Loucy (cell line): ENCODE data around the gene G2E3.

Experiments used
- H2AFZ ChIP-seq: fragments of 200-600 bp; sonication (generic); 2 replicates; pipeline ENCODE4 v1.6.0; 2016; ENCODE audit warnings: antibody characterized with exemption, mild to moderate bottlenecking, low read length, moderate library complexity
- H3F3A ChIP-seq: fragments of 200-600 bp; 2 replicates; pipeline ENCODE4 v1.6.0; 2016; ENCODE audit warnings: antibody characterized with exemption, low read depth, mild to moderate bottlenecking
- H3K27me3 ChIP-seq: fragments of 200-600 bp; sonication (generic); 2 replicates; pipeline ENCODE4 v1.6.1; 2014; ENCODE audit warnings: low read length, mild to moderate bottlenecking; ENCODE audit not compliant: insufficient read depth, poor library complexity, severe bottlenecking
- H3K36me3 ChIP-seq: fragments of 200-600 bp; sonication (generic); 2 replicates; pipeline ENCODE4 v1.6.1; 2016; ENCODE audit warnings: low read length; ENCODE audit not compliant: insufficient read depth
- H3K4me1 ChIP-seq: fragments of 200-600 bp; sonication (generic); 2 replicates; pipeline ENCODE4 v1.5.1; 2014; ENCODE audit warnings: low read length, mild to moderate bottlenecking; ENCODE audit not compliant: insufficient read depth, poor library complexity, severe bottlenecking
- H3K4me2 ChIP-seq: fragments of 200-600 bp; sonication (generic); 2 replicates; pipeline ENCODE4 v1.6.0; 2014; ENCODE audit warnings: antibody characterized with exemption, low read length, low read depth, mild to moderate bottlenecking; ENCODE audit not compliant: poor library complexity, severe bottlenecking
- H3K4me3 ChIP-seq: fragments of 200-600 bp; sonication (generic); 2 replicates; pipeline ENCODE4 v1.5.1; 2014; ENCODE audit warnings: low read length, mild to moderate bottlenecking, mixed read lengths; ENCODE audit not compliant: poor library complexity, severe bottlenecking
- H3K79me2 ChIP-seq: fragments of 200-600 bp; sonication (generic); 2 replicates; pipeline ENCODE4 v1.6.1; 2014; ENCODE audit warnings: low read length; ENCODE audit not compliant: insufficient read depth
- H3K9ac ChIP-seq: fragments of 200-600 bp; sonication (generic); 2 replicates; pipeline ENCODE4 v1.6.0; 2014; ENCODE audit warnings: mild to moderate bottlenecking, low read depth, low read length, moderate library complexity; ENCODE audit not compliant: poor library complexity, severe bottlenecking
- H3K9me2 ChIP-seq: fragments of 200-600 bp; sonication (generic); replicated peaks from 2 replicates; pipeline ENCODE4 v1.6.1; 2016; ENCODE audit warnings: low read depth, low read length, mixed read lengths
- H3K9me3 ChIP-seq: fragments of 200-600 bp; sonication (generic); 2 replicates; pipeline ENCODE4 v1.6.1; 2014; ENCODE audit warnings: mild to moderate bottlenecking, antibody characterized with exemption, low read length, low read depth; ENCODE audit not compliant: insufficient read depth
- H4K20me1 ChIP-seq: fragments of 200-600 bp; sonication (generic); 2 replicates; pipeline ENCODE4 v1.6.0; 2014; ENCODE audit warnings: antibody characterized with exemption, low read length, mild to moderate bottlenecking; ENCODE audit not compliant: insufficient read depth, poor library complexity, severe bottlenecking
- EZH2phosphoT487 ChIP-seq: fragments of 200-600 bp; IDR thresholded peaks from 2 replicates; pipeline ENCODE4 v1.6.1; 2018; ENCODE audit warnings: antibody characterized with exemption, mild to moderate bottlenecking, moderate library complexity, borderline replicate concordance
- TF ChIP-seq, protein P1 (sequence below): fragments of 200-600 bp; sonication (generic); conservative IDR thresholded peaks from 2 replicates; pipeline ENCODE4 v1.5.1; 2014; ENCODE audit warnings: mild to moderate bottlenecking, antibody characterized with exemption, low read length

The G2E3 gene, protein sequence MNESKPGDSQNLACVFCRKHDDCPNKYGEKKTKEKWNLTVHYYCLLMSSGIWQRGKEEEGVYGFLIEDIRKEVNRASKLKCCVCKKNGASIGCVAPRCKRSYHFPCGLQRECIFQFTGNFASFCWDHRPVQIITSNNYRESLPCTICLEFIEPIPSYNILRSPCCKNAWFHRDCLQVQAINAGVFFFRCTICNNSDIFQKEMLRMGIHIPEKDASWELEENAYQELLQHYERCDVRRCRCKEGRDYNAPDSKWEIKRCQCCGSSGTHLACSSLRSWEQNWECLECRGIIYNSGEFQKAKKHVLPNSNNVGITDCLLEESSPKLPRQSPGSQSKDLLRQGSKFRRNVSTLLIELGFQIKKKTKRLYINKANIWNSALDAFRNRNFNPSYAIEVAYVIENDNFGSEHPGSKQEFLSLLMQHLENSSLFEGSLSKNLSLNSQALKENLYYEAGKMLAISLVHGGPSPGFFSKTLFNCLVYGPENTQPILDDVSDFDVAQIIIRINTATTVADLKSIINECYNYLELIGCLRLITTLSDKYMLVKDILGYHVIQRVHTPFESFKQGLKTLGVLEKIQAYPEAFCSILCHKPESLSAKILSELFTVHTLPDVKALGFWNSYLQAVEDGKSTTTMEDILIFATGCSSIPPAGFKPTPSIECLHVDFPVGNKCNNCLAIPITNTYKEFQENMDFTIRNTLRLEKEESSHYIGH

DNA sequence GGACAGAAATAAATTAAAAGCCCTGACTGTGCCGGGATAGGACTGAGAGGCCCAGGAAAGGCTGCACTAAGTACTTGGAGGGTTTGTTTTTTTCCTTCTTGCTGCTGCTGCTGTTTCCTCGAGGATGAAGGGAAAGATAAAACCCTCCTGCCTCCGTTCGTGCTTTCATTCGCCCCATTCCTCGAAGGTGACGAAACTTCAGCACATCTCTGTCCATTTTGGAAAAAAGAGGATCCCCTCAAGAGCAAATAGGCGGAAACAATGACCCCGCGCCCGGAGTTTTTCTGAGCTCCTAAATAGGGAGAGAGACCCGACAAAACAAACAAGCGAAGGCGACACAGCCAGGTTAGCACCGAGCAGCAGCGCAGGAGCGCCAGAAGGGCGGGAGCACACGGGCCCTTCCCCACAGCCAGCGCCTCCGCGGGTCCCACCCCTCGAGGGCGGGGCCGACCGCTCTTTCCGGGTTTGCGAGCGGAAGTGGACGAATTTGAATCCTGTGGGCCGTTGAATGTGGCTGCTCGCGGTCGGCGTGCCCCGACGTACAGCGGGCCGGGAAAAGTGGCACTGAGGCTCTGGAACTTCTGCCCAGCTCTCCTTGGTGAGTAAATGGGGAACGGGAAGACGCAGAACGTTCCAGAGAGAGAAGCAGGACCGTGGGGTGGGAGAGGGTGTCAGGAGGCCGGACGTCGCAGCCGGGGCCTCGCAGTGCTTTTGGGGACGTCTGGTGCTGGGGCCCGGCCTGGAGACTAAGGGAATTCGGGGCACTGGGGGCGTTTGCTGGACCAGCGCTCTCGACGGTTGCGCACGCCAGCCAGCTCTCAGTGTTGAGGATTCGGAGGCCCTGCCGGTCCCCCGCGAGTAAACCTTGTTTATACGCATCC, at the start of gene G2E3:
G2E3 (plus strand) TSS at position 484 of the 881 bp plus-strand sequence. CDS start 21,922 bp downstream, outside the sequence.
- peak within 1 kb of the TSS; percentile 84 for H3K4me2 ChIP-seq
- H3K9me3 ChIP-seq = no peaks in the 10 kb centered on the region
- peaks cover 40% of the 10 kb centered on the region for H4K20me1 ChIP-seq
- H3K27me3 ChIP-seq = no peaks in the 10 kb centered on the region
- H2AFZ ChIP-seq = peak within 1 kb of the TSS; percentile 97
- peaks cover 50% of the 10 kb centered on the region for H3K79me2 ChIP-seq
- H3K9me2 ChIP-seq = no peaks in the 10 kb centered on the region
- H3K36me3 ChIP-seq = no peaks in the 10 kb centered on the region
- peak within 1 kb of the TSS; percentile 86 for H3K4me3 ChIP-seq
- H3K4me1 ChIP-seq = peaks cover 35% of the 10 kb centered on the region
- H3K9ac ChIP-seq = peak within 1 kb of the TSS; percentile 93
- no peaks in the 10 kb centered on the region for H3F3A ChIP-seq
- TF ChIP-seq EZH2phosphoT487 = no peak
- TF ChIP-seq, protein P1, sequence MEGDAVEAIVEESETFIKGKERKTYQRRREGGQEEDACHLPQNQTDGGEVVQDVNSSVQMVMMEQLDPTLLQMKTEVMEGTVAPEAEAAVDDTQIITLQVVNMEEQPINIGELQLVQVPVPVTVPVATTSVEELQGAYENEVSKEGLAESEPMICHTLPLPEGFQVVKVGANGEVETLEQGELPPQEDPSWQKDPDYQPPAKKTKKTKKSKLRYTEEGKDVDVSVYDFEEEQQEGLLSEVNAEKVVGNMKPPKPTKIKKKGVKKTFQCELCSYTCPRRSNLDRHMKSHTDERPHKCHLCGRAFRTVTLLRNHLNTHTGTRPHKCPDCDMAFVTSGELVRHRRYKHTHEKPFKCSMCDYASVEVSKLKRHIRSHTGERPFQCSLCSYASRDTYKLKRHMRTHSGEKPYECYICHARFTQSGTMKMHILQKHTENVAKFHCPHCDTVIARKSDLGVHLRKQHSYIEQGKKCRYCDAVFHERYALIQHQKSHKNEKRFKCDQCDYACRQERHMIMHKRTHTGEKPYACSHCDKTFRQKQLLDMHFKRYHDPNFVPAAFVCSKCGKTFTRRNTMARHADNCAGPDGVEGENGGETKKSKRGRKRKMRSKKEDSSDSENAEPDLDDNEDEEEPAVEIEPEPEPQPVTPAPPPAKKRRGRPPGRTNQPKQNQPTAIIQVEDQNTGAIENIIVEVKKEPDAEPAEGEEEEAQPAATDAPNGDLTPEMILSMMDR = no peak

DNA sequence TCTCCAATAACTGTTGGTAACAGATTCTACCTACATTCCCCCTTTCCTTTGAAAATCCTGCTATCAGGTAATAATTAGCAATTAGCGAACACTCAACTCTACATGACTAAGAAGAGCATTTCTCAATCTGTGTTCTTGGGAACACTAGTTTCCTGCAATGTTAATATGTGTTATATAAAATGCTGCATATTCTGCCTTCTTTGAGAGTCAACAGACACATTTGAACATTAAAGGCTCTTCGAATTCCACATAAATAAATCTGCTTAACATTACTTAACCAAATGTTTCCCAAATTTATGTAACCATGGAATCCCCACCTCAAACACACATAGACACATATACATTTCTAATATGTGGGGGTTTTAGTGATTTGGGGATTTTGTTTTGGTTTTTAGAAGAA, 41.2 kb upstream of the G2E3 start:
- Histone ChIP-seq H3K4me1 (no peaks in the 10 kb centered on the region), H3F3A (no peaks in the 10 kb centered on the region), H4K20me1 (no peaks in the 10 kb centered on the region), H3K79me2 (no peaks in the 10 kb centered on the region), H3K9ac (no peak overlapping the region), H3K9me2 (no peaks in the 10 kb centered on the region), H3K36me3 (no peaks in the 10 kb centered on the region), H2AFZ (no peak overlapping the region), H3K9me3 (no peaks in the 10 kb centered on the region), H3K27me3 (no peaks in the 10 kb centered on the region), H3K4me3 (no peak overlapping the region), H3K4me2 (no peak overlapping the region)
- no peak for TF ChIP-seq EZH2phosphoT487
- TF ChIP-seq, protein P1 = no peak

DNA sequence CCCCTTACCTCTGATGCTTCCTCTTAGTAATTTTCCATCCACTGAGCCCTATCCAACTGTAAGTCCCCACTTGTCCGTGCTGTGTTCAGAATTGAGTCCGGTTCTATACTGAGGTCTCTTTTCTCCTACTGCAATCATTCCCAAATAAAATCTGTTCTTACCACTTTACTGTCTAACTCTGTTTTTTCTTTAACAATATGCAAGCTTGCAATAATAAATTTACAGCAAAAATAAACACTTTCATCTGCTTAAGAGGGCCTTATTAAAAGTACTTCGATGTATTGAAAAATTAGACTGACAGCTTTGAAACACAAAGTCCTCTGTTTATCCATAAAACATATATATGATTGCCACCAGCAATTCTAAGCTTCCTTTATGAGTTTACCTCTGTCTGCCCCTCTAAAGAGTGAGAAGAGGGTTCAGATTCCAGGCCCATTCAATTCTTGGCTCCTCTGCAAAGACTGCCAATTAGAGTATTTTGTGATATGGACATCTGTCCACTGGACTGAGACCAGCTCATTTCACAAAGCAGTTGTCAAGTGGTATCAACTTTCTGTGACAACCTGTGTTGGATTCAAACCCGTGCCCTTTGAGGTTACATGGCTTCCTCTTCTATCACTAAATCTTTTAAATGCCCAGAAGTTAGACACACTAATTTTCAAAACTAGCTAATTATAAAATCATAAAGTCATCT, 39.9 kb upstream of the G2E3 start:
- H3F3A ChIP-seq = no peaks in the 10 kb centered on the region
- TF ChIP-seq, protein P1 = no peak
- TF ChIP-seq EZH2phosphoT487 = no peak
- no peaks in the 10 kb centered on the region for H3K9me2 ChIP-seq
- no peaks in the 10 kb centered on the region for H3K36me3 ChIP-seq
- H3K4me2 ChIP-seq = no peak overlapping the region
- H3K9ac ChIP-seq = no peak overlapping the region
- no peak overlapping the region for H2AFZ ChIP-seq
- no peaks in the 10 kb centered on the region for H3K4me1 ChIP-seq
- H3K4me3 ChIP-seq = no peak overlapping the region
- no peaks in the 10 kb centered on the region for H3K27me3 ChIP-seq
- no peaks in the 10 kb centered on the region for H3K9me3 ChIP-seq
- no peaks in the 10 kb centered on the region for H3K79me2 ChIP-seq
- H4K20me1 ChIP-seq = no peaks in the 10 kb centered on the region
